Activated CD4-positive, alpha-beta T cell treated with anti-CD3 and anti-CD28 coated beads, Interleukin-2, amount 50 U/mL, for 4 hours (primary cell): ENCODE data around the gene KRTAP10-11.
"Not testable (repeated sequence)": the region's sequence is repeated elsewhere in the genome, so short reads cannot be mapped to it uniquely, and the experiment has no call there.

Experiments used
- DNase-seq, 2 experiments: peaks; one replicate each; pipeline ENCODE4 v3.0.0-alpha.2; 2020

Gene KRTAP10-11, protein sequence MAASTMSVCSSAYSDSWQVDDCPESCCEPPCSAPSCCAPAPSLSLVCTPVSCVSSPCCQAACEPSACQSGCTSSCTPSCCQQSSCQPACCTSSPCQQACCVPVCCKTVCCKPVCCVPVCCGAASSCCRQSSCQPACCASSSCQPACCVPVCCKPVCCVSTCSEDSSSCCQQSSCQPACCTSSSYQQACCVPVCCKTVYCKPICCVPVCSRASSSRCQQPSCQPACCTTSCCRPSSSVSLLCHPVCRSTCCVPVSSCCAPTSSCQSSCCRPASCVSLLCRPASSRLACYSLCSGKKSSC

DNA sequence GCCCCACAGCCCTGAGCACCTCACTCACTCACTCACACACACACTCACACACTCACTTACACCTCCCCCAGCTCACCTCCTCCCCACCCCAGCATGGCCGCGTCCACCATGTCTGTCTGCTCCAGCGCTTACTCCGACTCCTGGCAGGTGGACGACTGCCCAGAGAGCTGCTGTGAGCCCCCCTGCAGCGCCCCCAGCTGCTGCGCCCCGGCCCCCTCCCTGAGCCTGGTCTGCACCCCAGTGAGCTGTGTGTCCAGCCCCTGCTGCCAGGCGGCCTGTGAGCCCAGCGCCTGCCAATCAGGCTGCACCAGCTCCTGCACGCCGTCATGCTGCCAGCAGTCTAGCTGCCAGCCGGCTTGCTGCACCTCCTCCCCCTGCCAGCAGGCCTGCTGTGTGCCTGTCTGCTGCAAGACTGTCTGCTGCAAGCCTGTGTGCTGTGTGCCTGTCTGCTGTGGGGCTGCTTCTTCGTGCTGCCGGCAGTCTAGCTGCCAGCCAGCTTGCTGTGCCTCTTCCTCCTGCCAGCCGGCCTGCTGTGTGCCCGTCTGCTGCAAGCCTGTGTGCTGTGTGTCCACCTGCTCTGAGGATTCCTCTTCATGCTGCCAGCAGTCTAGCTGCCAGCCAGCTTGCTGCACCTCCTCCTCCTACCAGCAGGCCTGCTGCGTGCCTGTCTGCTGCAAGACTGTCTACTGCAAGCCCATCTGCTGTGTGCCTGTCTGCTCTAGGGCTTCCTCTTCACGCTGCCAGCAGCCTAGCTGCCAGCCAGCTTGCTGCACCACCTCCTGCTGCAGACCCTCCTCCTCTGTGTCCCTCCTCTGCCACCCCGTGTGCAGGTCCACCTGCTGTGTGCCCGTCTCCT lies at the start of gene KRTAP10-11:
Gene KRTAP10-11 (plus strand): TSS at position 49 of the 856 bp plus-strand sequence. CDS start 45 bp downstream, at position 94.
- not testable (repeated sequence) for DNase-seq

DNA sequence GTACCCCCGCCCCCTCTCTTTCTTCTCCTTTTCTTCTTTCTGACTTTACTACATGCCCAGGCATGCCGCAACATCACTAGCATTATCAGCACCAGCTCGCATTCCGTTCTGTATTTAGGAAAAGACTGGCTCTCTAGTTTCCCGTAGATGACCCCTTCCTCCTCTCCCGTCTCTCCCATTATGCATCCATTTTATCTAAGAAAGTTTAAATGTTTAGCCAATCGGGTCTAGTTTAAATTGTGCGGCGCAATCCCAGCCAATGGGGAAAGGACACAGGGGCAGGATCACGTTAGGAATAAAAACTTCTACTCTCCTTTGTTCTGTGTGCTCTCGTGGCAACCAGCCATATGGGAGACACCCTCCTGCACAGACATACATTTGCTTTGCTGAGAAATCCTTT lies 48.2 kb upstream of the KRTAP10-11 start:
- DNase-seq = no peak

DNA sequence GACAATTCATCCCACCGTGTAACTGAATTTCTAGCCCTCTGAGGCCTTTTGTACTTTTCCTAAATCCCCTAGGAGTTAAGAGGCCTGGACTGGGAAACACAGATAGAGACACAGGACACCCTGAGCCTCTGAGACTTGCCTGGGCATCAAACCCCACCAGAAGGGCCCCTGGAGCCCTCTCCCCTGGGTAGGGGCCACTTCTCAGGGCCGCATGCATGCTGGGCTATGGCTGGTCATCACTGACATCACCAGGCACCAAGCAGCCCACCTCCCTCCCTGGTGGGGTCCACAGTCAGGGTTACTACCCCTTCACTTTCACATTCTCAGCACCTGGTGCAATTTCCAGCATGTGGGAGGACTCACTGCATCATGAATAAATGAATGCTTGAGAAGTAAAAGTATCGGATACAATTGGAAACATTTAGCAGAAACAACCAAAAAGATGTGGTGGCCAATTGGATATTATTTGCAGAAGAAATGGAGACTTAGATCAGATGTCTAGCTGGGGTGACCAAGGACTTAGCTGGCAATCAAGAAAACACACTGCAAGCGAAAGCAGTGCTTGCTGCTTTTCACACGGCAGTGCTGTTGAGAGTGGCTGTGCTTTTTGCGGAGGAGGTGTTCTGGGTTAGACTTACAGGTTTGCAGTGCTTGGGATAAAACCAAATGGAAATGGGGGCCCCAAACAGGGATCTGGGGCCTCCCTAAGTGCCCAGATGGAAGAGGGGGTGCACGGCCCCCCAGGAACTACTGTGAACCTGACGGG lies 46.8 kb upstream of the KRTAP10-11 start:
- DNase-seq = no peak

DNA sequence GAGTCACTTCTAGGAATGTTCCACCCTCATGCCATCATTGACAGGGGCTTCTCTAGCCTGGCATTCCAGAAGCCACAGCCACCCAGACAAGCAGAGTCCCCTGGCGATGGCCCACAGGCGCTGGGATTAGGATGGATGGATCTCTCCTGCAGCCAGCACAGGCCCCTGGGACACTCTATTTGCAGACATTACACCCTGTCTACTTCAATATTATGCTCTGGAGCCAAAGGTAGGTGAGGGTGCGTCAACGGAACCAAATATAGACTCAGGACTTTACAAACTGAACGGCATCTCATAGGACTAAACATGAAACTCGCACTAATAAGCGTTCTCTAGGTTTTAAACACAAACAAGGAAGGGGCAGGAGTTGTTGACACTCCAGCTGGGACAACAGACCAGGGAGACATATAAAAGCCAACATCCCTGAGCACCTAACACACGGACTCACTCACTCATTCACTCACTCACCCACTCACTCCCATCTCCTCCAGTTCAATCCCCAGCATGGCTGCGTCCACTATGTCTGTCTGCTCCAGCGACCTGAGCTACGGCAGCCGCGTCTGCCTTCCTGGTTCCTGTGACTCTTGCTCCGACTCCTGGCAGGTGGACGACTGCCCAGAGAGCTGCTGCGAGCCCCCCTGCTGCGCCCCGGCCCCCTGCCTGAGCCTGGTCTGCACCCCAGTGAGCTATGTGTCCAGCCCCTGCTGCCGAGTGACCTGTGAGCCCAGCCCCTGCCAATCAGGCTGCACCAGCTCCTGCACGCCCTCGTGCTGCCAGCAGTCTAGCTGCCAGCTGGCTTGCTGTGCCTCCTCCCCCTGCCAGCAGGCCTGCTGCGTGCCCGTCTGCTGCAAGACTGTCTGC lies 45.9 kb upstream of the KRTAP10-11 start, which contains the start of gene KRTAP10-7:
Gene KRTAP10-7 (plus strand): TSS at position 480 of the 861 bp plus-strand sequence. CDS start 25 bp downstream, at position 505.
- DNase-seq = not testable (repeated sequence)

DNA sequence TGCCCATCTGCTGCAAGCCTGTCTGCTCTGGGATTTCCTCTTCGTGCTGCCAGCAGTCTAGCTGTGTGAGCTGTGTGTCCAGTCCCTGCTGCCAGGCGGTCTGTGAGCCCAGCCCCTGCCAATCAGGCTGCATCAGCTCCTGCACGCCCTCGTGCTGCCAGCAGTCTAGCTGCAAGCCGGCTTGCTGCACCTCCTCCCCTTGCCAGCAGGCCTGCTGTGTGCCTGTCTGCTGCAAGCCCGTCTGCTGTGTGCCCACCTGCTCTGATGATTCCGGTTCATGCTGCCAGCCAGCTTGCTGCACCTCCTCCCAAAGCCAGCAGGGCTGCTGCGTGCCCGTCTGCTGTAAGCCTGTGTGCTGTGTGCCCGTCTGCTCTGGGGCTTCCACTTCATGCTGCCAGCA lies 45.1 kb upstream of the KRTAP10-11 start:
- not testable (repeated sequence) for DNase-seq

DNA sequence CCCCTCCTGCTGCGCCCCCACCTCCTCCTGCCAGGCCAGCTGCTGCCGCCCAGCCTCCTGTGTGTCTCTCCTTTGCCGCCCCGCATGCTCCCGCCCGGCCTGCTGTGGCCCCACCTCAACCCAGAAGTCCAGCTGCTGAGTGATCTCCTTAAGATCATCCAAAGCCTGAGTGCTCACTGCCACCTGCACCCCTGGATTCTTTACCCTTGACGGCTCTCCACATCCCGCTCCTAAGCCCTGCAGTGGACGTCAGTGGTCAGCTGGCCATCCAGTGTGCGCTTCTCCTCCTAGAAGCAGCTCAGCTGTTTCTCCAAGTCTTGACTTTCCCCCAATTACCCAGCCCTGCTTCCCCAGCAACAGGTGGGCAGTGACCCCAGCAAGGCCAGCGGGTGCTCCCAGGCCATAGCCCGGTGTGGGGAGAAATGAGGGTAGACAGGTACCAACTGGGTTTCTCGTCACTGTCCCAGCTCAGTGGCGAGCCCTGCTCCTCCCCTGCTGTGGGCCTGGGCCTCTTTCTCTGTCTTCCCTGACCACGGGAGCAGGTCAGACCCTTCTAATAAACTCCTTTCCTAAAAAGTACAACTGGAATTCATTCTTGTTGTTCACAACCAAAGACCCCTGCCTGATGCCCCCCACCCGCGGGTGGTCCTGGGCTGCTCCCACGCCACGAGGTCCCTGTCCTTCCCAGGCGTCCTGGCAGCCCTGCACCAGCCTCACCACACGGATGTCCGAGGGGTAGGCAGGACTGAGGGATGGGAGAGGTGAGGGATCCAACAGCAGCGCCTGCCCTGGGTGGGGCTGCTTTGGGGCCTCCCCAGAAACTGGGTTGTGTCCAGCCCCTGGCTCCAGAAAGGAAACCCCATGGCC lies 44.4 kb upstream of the KRTAP10-11 start:
- no peak for DNase-seq

DNA sequence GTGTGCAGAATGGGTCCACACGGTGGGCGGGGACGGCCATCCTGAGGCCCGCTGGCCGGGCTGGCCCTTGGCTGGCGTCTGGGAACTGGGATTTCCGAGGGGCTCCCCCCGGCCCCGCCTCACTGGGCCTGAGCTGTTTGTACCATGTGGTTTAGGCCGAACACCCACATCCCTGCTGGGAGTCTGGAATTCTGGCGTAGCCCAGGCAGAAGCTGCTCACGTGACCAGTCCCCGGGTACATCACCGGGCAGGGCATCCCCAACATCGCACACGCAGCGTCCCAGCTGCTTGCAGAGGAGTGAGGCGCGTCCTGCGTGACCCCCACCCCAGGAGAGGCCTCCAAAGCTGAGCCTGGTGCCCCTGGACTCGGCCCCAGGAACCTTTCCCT lies 43.8 kb upstream of the KRTAP10-11 start:
- DNase-seq = no peak

DNA sequence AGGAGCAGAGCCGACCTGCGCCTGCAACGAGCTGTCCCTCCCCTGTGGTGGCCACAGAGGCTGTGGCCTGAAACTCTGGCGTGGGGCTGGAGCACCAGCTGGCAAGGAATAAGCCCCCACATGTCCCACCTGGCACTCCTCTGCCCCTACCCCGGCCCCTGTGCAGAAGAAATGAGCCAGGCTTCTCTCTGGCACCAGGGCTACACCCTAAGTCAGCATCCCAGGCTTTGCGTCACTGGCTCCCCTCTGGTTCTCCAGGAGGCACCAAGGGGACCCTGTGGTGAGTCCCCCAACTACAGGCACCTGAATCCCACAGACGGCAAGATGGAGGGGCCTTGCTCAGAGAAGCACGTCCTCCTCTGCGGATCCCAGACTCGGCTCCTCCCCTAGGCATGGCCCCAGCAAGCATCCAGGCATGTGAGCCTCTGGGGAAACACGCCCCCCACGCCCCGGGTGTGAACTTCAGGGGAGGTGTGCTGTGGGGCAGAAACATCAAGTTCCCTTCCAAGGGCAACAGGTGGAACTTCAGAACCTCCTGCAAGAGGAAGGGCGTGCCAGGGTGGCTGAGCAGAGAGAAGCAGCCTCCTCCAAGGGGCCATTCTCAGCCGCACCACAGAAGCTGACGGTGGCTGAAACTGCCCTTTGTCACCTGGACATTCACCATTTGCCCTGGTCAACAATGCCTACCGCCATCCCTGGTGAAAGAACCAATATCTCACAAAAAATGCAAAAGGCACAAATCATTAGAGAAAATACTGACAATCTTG lies 42.9 kb upstream of the KRTAP10-11 start:
- no peak for DNase-seq

DNA sequence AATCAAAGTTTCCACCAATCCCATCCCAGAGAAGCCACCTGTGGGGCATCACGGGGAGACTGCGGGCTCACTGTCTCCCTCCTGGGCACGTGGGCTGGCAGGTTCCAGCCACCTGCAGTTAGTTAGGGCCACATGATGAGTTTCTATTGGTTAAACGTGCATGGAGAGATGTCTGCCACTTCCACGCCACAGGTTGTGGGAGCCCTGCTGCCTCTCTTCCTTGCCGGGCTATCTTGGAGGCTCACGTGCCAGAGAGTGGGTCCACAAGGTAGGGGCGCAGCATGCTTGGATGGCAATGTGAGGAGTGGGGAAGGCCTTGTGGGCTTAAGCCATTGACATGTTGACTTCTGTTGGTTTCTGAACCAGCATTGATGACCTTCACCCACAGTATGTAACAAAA lies 42.3 kb upstream of the KRTAP10-11 start:
- DNase-seq = no peak

DNA sequence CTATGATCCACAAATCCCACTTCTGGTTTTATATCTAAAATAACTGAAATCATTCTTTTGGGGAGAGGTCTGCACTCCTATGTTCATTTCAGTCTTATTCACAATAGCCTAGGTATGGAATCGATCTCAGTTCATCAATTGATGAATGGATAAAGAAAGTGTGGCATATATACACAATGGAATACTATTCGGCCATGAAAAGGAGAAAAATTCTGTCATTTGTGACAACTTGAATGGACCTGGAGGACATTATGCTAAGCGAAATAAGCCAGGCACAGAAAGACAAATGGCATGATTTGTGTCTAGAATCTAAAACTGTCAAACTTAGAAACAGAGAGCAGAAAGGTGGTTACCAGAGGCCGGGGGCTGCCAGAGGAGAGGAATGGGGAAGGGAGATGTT lies 39.7 kb upstream of the KRTAP10-11 start:
- DNase-seq = no peak

DNA sequence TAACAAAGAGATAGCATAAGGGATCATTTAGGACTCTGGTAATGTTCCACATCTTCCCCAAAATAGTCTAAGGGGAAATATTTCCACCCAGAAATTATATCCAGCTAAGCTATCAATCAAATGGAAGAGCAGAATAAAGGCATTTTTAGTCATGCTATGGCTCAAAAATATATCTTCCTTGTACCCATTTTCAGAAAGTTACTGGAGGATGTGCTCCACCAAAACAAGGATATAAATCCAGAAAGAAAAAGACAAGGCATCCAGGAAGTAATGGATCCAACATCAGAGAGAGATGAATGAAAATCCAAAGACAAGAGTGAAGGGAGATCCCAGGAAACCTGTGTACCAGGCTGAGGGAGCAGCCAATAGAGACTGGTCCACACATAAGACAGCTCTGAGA lies 37.0 kb upstream of the KRTAP10-11 start:
- DNase-seq = no peak

DNA sequence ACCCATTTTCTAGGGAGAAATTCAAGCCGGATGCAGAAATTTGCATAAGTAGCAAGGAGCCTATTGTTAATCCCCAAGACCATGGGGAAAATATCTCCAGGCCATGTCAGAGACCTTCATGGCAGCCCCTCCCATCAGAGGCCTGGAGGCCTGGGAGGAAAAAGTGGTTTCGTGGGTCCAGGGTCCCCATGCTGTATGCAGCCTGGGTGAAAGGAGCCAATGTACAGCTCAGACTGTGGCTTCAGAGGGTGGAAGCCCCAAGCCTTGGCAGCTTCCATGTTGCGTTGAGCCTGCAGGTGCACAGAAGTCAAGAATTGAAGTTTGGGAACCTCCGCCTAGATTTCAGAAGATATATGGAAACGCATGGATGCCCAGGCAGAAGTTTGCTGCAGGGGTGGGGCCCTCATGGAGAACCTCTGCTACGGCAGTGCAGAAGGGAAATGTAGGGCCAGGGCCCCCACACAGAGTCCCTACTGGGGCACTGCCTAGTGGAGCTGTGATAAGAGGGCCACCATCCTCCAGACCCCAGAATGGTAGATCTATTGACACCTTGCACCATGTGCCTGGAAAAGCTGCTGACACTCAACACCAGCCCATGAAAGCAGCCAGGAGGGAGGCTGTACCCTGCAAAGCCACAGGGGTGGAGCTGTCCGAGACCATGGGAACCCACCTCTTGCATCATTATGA lies 35.9 kb upstream of the KRTAP10-11 start:
- not testable (repeated sequence) for DNase-seq

DNA sequence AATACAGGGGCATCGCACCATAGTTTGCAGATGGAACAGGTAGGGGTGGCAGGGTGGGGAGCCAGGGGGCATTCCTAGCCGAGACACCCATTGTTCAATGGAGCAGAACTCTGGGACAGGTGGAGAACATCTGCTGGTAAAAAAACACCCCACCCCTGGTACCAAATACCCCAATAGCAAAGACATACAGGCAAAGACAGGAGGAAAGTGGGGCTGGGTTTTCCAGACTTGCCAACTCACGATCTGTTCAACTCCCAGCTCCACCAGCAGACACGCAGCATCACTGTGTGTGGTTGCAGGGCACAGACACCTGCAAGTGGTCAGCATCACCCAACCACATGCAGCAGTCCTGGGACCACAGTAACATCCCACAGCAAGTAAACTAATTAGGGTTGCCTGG lies 34.7 kb upstream of the KRTAP10-11 start:
- DNase-seq = no peak

DNA sequence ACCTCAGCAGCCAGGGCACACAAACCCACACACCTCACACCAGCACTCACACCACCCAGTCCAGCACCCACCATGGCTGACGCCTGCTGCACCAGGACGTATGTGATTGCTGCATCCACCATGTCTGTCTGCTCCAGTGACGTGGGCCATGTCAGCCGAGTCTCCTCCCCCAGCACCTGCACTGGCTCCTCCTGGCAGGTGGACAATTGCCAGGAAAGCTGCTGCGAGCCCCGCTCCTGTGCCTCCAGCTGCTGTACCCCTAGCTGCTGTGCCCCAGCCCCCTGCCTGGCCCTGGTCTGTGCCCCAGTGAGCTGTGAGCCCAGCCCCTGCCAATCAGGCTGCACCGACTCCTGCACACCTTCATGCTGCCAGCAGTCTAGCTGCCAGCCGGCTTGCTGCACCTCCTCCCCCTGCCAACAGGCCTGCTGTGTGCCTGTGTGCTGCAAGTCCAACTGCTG lies 34.2 kb upstream of the KRTAP10-11 start, which contains the start of gene KRTAP10-8:
Gene KRTAP10-8 (plus strand): TSS at position 51 of the 458 bp plus-strand sequence. CDS start 22 bp downstream, at position 73.
- no peak for DNase-seq

DNA sequence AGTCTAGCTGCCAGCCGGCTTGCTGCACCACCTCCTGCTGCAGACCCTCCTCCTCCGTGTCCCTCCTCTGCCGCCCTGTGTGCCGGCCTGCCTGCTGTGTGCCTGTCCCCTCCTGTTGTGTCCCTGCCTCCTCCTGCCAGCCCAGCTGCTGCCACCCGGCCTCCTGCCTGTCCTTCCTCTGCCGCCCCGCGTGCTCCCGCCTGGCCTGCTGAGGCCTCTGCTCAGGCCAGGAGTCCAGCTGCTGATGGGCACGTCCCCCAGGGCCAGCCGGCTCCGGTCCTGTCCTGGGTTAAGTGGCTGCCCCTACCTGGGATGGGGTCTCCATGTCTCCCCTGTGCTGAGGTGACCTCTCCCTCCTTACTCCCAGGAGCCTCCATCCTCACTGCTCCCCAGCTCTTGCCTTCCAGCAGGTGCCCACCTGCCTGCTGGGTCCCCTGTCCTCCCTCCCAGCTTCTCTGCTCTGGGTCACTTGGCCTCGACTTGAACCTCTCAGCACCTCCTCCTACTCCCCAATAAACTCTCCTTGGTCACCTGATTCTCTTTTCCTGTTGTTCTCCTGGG lies 33.5 kb upstream of the KRTAP10-11 start:
- DNase-seq = no peak

DNA sequence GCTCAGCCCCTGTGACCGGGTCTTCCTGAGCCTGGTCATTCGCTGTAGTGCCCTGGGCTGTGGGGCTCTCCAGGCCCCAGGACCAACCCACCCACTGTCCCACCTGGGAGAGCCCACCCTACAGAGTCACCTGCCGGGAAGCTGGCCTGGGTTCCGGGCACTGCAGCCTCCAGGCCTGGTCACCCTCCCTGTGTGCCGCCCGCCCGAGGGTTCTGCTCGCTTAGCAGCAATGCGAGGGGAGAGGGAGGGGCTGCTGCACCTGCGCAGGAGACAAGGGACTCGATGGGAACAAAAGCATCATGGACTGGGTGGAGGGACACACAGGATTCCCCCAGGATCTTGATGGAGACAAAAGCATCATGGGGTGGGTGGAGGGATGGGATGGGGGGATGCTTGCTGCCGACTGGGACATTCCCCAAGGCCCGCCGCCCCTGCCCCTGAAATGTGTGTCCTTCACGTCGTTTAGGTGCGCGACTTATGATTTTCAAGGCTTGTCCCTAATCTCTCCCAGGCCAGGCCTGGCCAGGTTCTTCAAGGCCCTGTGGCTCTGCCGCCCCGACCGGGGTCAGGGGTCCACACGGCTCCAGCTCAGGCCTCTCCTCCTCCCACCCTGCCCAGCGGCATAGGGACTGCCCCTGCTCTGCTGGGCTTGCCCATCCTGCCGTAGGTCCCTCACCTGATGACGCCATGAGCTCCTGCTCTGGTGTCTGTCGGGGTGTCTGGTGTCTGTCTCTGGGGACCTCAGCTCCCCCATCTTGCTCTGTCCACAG lies 32.6 kb upstream of the KRTAP10-11 start:
- DNase-seq = no peak

DNA sequence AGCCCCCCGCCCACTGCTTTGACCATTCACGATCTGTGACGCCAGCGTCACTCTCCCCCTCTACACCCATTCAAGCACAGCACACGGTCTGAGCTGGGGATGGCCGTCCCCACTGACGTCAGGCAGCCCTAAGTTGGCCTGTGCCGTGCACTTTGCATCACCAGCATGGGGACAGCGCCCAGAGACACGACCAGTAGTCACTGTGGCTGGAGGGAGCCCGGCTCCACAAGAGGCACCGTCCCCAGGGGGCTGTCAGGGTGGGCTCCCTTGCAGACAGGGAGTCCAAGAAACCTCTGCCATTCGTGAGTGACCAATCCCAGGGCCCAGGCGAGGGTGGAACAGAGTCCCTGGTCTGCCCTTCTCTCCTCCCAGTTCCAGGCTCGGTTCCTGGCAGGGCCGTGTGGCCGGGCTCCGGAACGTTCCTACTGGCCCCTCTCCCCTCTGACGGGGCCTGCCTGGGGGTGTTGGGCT lies 32.0 kb upstream of the KRTAP10-11 start:
- no peak for DNase-seq

DNA sequence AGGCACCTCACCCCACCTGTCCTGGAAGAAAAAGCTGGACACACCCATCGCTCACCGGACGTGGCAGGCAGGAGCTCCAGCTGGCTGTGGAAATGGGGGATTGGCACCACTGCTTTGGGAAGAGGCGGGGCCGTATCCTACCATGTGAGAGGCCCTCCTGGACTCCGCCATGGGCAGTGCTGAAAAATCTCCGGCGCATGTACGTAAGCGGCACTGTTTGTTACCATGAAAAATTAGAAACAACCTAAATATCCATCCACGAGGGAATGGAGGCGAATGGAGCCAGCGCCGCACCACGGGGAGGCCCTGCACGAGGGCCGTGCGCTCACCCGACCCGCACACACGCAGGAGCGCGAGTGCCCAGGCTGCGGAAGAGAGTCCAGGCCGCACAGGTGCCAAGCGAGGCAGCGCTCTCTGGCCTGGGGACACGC lies 31.2 kb upstream of the KRTAP10-11 start:
- no peak for DNase-seq
